Osteoblast (primary cell): ENCODE data around the gene AKT1S1. TPM values are rescaled to one million over a fixed set of nuclear protein-coding genes. Genes with fewer than 3 reads are reported as not detected.

ENCODE experiments used
- DNase-seq: peaks from one replicate; pipeline ENCODE4 v3.0.0; 2011; ENCODE audit warnings: low spot score, mixed read lengths; ENCODE audit not compliant: insufficient read length; ENCODE audit errors: missing footprints
- H2AFZ ChIP-seq: 2 replicates; pipeline ENCODE4 v1.6.0; 2011; ENCODE audit warnings: mild to moderate bottlenecking, low read length
- H3K27ac ChIP-seq: 2 replicates; pipeline ENCODE4 v1.5.1; 2011; ENCODE audit warnings: mild to moderate bottlenecking, low read depth, low read length, moderate library complexity
- H3K27me3 ChIP-seq: 2 replicates; pipeline ENCODE4 v1.6.0; 2012; ENCODE audit warnings: mild to moderate bottlenecking, control low read depth, inconsistent platforms, low read length, moderate library complexity; ENCODE audit not compliant: insufficient read depth
- H3K36me3 ChIP-seq: 2 replicates; pipeline ENCODE4 v1.5.1; 2011; ENCODE audit warnings: mild to moderate bottlenecking, low read length, control low read depth, moderate library complexity; ENCODE audit not compliant: insufficient read depth
- H3K4me1 ChIP-seq: 2 replicates; pipeline ENCODE4 v1.5.1; 2011; ENCODE audit warnings: mild to moderate bottlenecking, low read length, control low read depth, moderate library complexity; ENCODE audit not compliant: insufficient read depth
- H3K4me2 ChIP-seq: 2 replicates; pipeline ENCODE4 v1.6.0; 2011; ENCODE audit warnings: mild to moderate bottlenecking, low read length; ENCODE audit not compliant: insufficient read depth
- H3K4me3 ChIP-seq: fragments of 200-600 bp; sonication (generic); 3 replicates; pipeline ENCODE4 v1.5.1; 2012; ENCODE audit warnings: mild to moderate bottlenecking, low read length, inconsistent platforms; ENCODE audit not compliant: insufficient read depth
- H3K79me2 ChIP-seq: 2 replicates; pipeline ENCODE4 v1.6.0; 2012; ENCODE audit warnings: mild to moderate bottlenecking, low read length, control low read depth, inconsistent platforms; ENCODE audit not compliant: insufficient read depth
- H3K9me3 ChIP-seq: 2 replicates; pipeline ENCODE4 v1.5.1; 2011; ENCODE audit warnings: low read depth, low read length, control low read depth
- H4K20me1 ChIP-seq: 2 replicates; pipeline ENCODE4 v1.6.0; 2012; ENCODE audit warnings: mild to moderate bottlenecking, low read length, control low read depth; ENCODE audit not compliant: insufficient read depth
- total RNA-seq: library from RNA; depleted of rRNA; stranded (reverse); fragments of >200 nt; gene quantifications from 2 replicates; pipeline ENCODE4 v1.2.3, GENCODE V29; 2012
- TF ChIP-seq, protein P1 (sequence below): IDR thresholded peaks from 2 replicates; pipeline ENCODE4 v1.5.1; 2011; ENCODE audit warnings: mild to moderate bottlenecking, low read depth, low read length, moderate library complexity; ENCODE audit errors: extremely low read depth

Gene AKT1S1
- total RNA-seq, 1 donor = 13.4 TPM

GRCh38 chr19:49840736-49841249 is 36.4 kb downstream of the AKT1S1 start:
- no peak overlapping the region for H2AFZ ChIP-seq
- TF ChIP-seq, protein P1, sequence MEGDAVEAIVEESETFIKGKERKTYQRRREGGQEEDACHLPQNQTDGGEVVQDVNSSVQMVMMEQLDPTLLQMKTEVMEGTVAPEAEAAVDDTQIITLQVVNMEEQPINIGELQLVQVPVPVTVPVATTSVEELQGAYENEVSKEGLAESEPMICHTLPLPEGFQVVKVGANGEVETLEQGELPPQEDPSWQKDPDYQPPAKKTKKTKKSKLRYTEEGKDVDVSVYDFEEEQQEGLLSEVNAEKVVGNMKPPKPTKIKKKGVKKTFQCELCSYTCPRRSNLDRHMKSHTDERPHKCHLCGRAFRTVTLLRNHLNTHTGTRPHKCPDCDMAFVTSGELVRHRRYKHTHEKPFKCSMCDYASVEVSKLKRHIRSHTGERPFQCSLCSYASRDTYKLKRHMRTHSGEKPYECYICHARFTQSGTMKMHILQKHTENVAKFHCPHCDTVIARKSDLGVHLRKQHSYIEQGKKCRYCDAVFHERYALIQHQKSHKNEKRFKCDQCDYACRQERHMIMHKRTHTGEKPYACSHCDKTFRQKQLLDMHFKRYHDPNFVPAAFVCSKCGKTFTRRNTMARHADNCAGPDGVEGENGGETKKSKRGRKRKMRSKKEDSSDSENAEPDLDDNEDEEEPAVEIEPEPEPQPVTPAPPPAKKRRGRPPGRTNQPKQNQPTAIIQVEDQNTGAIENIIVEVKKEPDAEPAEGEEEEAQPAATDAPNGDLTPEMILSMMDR = no peak

DNA sequence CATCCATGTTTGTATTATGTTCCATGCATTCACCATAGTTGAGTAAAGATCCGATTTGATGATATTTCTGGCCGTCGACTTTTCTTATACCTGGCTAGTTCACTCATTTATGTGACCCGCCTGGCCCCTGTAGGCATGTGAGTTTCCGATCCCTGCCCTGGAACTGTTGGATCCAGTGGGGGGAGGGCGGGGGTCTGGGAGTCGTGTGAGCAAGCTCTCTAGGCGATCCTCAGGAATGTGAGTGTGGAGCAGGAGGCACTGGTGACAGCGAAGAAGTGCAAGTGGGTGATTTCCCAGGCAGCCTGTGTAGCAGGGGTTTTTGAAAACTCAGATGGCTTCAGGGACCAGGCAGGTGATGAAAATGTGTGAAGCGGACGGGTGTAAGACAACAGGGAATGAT is 36.8 kb downstream of the AKT1S1 start:
- Histone ChIP-seq H3K27me3 (no peaks in the 10 kb centered on the region), H3K4me3 (no peak overlapping the region), H4K20me1 (no peaks in the 10 kb centered on the region), H3K4me2 (no peak overlapping the region), H3K9me3 (no peaks in the 10 kb centered on the region), H3K27ac (no peak overlapping the region), H3K4me1 (no peaks in the 10 kb centered on the region), H3K79me2 (no peaks in the 10 kb centered on the region), H2AFZ (no peak overlapping the region), H3K36me3 (peaks cover 42% of the 10 kb centered on the region)
- peak; percentile 30 for DNase-seq
- TF ChIP-seq, protein P1 = no peak

More at GRCh38 chr19:49840736-49841249, 36.4 kb downstream of the AKT1S1 start:
- Histone ChIP-seq H3K27ac (no peak overlapping the region), H3K27me3 (no peaks in the 10 kb centered on the region), H3K4me2 (no peak overlapping the region), H3K36me3 (peaks cover 42% of the 10 kb centered on the region), H3K4me3 (no peak overlapping the region), H4K20me1 (no peaks in the 10 kb centered on the region), H3K9me3 (no peaks in the 10 kb centered on the region), H3K79me2 (no peaks in the 10 kb centered on the region), H3K4me1 (no peaks in the 10 kb centered on the region)
- DNase-seq = peak; percentile 47

DNA sequence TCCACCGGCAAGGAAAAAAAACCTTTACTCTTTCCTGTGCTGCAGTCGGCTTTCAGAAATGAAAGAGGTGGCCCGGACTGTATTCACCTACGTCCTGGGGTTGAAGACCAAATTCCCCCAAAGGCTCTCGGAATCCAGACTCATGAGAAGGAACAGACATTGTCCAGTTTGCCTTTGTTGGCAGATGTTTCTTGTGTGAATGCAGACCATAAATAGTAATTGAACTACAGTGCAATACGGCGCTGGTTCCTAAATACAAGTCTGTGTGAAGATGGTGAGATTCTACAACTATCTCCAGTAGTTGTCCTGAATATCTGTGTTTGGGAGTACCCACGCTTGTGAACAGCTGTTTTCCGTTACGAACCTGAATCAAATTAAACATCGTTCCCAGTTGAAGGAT is 37.4 kb downstream of the AKT1S1 start:
- peaks cover 42% of the 10 kb centered on the region for H3K36me3 ChIP-seq
- no peak overlapping the region for H3K4me3 ChIP-seq
- H3K9me3 ChIP-seq = no peaks in the 10 kb centered on the region
- H3K4me1 ChIP-seq = no peaks in the 10 kb centered on the region
- H3K79me2 ChIP-seq = no peaks in the 10 kb centered on the region
- no peaks in the 10 kb centered on the region for H4K20me1 ChIP-seq
- DNase-seq = peak; percentile 34
- TF ChIP-seq, protein P1 = no peak
- H3K4me2 ChIP-seq = no peak overlapping the region
- H2AFZ ChIP-seq = no peak overlapping the region
- H3K27me3 ChIP-seq = no peaks in the 10 kb centered on the region
- no peak overlapping the region for H3K27ac ChIP-seq

- Histone ChIP-seq H3K36me3 (peaks cover 42% of the 10 kb centered on the region), H3K4me1 (no peaks in the 10 kb centered on the region), H3K27ac (no peak overlapping the region), H3K9me3 (no peaks in the 10 kb centered on the region), H3K27me3 (no peaks in the 10 kb centered on the region), H4K20me1 (no peaks in the 10 kb centered on the region), H3K4me3 (no peak overlapping the region), H3K4me2 (no peak overlapping the region), H2AFZ (no peak overlapping the region), H3K79me2 (no peaks in the 10 kb centered on the region)
- TF ChIP-seq, protein P1 = no peak
- peak; percentile 58 for DNase-seq
Observed at GRCh38 chr19:49838885-49839588, 38.1 kb downstream of the AKT1S1 start.
